HepG2 (cell line): ENCODE results near the gene PXMP4. TPM values are rescaled to one million over a fixed set of nuclear protein-coding genes. Genes with fewer than 3 reads are reported as not detected.

ENCODE experiments used
- BCL6 ChIP-seq: IDR thresholded peaks from 2 replicates; pipeline ENCODE4 v1.6.1; 2016; ENCODE audit warnings: missing genetic modification reagents, missing compliant biosample characterization
- BRCA1 ChIP-seq: sonication (generic); formaldehyde crosslinking; IDR thresholded peaks from 2 replicates; pipeline ENCODE4 v1.4.0; 2020; ENCODE audit warnings: missing genetic modification reagents
- CEBPB ChIP-seq: IDR thresholded peaks from 2 replicates; pipeline ENCODE4 v1.6.1; 2011; ENCODE audit warnings: low read depth, low read length, improper control_type of control experiment, borderline replicate concordance
- E2F5 ChIP-seq: sonication (generic); formaldehyde crosslinking; conservative IDR thresholded peaks from 2 replicates; pipeline ENCODE4 v1.4.0; 2020; ENCODE audit warnings: missing genetic modification reagents
- GPBP1L1 ChIP-seq: sonication (generic); formaldehyde crosslinking; IDR thresholded peaks from 2 replicates; pipeline ENCODE4 v1.5.0; 2020; ENCODE audit warnings: mild to moderate bottlenecking, missing genetic modification reagents
- JUND ChIP-seq: sonication (generic); formaldehyde crosslinking; IDR thresholded peaks from 2 replicates; pipeline ENCODE4 v1.8.0; 2022; ENCODE audit warnings: mild to moderate bottlenecking, missing genetic modification reagents
- NFIC ChIP-seq: IDR thresholded peaks from 2 replicates; pipeline ENCODE4 v1.6.1; 2012; ENCODE audit warnings: mild to moderate bottlenecking, low read length, inconsistent platforms
- PRPF4 ChIP-seq: fragments of 200-400 bp; formaldehyde crosslinking; IDR thresholded peaks from 2 replicates; pipeline ENCODE4 v1.6.1; 2016; ENCODE audit warnings: low read length, low read depth; ENCODE audit not compliant: poor library complexity, severe bottlenecking
- RARA ChIP-seq: IDR thresholded peaks from 2 replicates; pipeline ENCODE4 v1.6.1; 2016; ENCODE audit warnings: missing genetic modification reagents, missing compliant biosample characterization
- RBM39 ChIP-seq: fragments of 200-400 bp; formaldehyde crosslinking; IDR thresholded peaks from one replicate; pipeline ENCODE4 v1.6.1; 2018; ENCODE audit warnings: antibody characterized with exemption, mild to moderate bottlenecking, low read depth, low read length; ENCODE audit not compliant: poor library complexity, severe bottlenecking
- SIN3A ChIP-seq: IDR thresholded peaks from 2 replicates; pipeline ENCODE4 v1.6.1; 2011; ENCODE audit warnings: low read depth, mild to moderate bottlenecking, control low read depth, low read length, borderline replicate concordance
- STAT6 ChIP-seq: sonication (generic); formaldehyde crosslinking; IDR thresholded peaks from 2 replicates; pipeline ENCODE4 v1.4.0; 2020; ENCODE audit warnings: missing genetic modification reagents, mild to moderate bottlenecking, borderline replicate concordance
- TBX2 ChIP-seq: sonication (generic); formaldehyde crosslinking; IDR thresholded peaks from 2 replicates; pipeline ENCODE4 v1.5.0; 2020; ENCODE audit warnings: missing genetic modification reagents, mild to moderate bottlenecking, borderline replicate concordance
- ZBTB3 ChIP-seq: sonication (generic); formaldehyde crosslinking; IDR thresholded peaks from 2 replicates; pipeline ENCODE4 v1.4.0; 2020; ENCODE audit warnings: low read depth, mild to moderate bottlenecking, moderate library complexity, missing genetic modification reagents, borderline replicate concordance
- ZBTB38 ChIP-seq: sonication (generic); formaldehyde crosslinking; IDR thresholded peaks from 2 replicates; pipeline ENCODE4 v1.5.1; 2020; ENCODE audit warnings: mild to moderate bottlenecking, missing genetic modification reagents
- ZEB1 ChIP-seq: IDR thresholded peaks from 2 replicates; pipeline ENCODE4 v1.6.1; 2012; ENCODE audit warnings: mild to moderate bottlenecking, low read depth, inconsistent platforms; ENCODE audit not compliant: insufficient replicate concordance
- ZNF317 ChIP-seq: sonication (generic); formaldehyde crosslinking; IDR thresholded peaks from 2 replicates; pipeline ENCODE4 v1.5.0; 2020; ENCODE audit warnings: mild to moderate bottlenecking, missing genetic modification reagents
- ZNF883 ChIP-seq: sonication (generic); formaldehyde crosslinking; IDR thresholded peaks from 2 replicates; pipeline ENCODE4 v1.5.1; 2020; ENCODE audit warnings: mild to moderate bottlenecking, missing genetic modification reagents; ENCODE audit errors: not compliant biosample characterization
- polyA plus RNA-seq, 8 experiments: library from polyadenylated mRNA; depleted of rRNA in 3 of 8; stranded (reverse) in 7 of 8; unstranded in 1 of 8; fragments of >200 nt; fragmentation: Illumina TruSeq in 4 of 8; extraction: Trizol in 4 of 8; gene quantifications; 2 replicates each; pipeline versions ENCODE4 v1.2.1 to v1.2.3, GENCODE V29; 2011 to 2016; ENCODE audit warnings: low read depth in 4 of 8, missing spikeins in 1 of 8, mixed read lengths in 1 of 8; ENCODE audit not compliant: insufficient read depth in 1 of 8
- total RNA-seq, 5 experiments: library from RNA; depleted of rRNA; stranded (reverse); fragments of >200 nt; fragmentation: Illumina TruSeq; extraction: Trizol; gene quantifications; 2 replicates each; pipeline ENCODE4 v1.2.3, GENCODE V29; 2016; ENCODE audit warnings: low read depth in 1 of 5
- TF ChIP-seq, protein P1 (sequence below): sonication (generic); formaldehyde crosslinking; IDR thresholded peaks from 2 replicates; pipeline ENCODE4 v1.4.0; 2020; ENCODE audit warnings: missing genetic modification reagents
- TF ChIP-seq, protein P2 (sequence below): sonication (generic); formaldehyde crosslinking; IDR thresholded peaks from 2 replicates; pipeline ENCODE4 v1.8.0; 2022; ENCODE audit warnings: missing genetic modification reagents, mild to moderate bottlenecking, borderline replicate concordance

PXMP4 gene
- total and polyA plus RNA-seq, 2 of the 13 experiments (the other 11 are each of a cell fraction or from before 2014, with no cell fraction given): not detected

GRCh38 chr20:33702861-33703260, 17.2 kb downstream of the PXMP4 start (continued):
- TF ChIP-seq E2F5 (no peak), ZBTB38 (CRISPR knock-in tag) (peak; percentile 83), ZEB1 (no peak), ZBTB3 (CRISPR knock-in tag) (no peak), TBX2 (CRISPR knock-in tag) (peak; percentile 46; the same call in 1 of the 2 replicates), RARA (CRISPR knock-in tag) (peak; percentile 53; the same call in 1 of the 2 replicates), JUND (no peak), STAT6 (no peak), CEBPB (no peak), NFIC (no peak), BRCA1 (CRISPR knock-in tag) (no peak), BCL6 (CRISPR knock-in tag) (peak; percentile 97), ZNF317 (no peak), ZNF883 (CRISPR knock-in tag) (no peak), PRPF4 (no peak), RBM39 (no peak), GPBP1L1 (CRISPR knock-in tag) (no peak), SIN3A (no peak)
- TF ChIP-seq, protein P1, sequence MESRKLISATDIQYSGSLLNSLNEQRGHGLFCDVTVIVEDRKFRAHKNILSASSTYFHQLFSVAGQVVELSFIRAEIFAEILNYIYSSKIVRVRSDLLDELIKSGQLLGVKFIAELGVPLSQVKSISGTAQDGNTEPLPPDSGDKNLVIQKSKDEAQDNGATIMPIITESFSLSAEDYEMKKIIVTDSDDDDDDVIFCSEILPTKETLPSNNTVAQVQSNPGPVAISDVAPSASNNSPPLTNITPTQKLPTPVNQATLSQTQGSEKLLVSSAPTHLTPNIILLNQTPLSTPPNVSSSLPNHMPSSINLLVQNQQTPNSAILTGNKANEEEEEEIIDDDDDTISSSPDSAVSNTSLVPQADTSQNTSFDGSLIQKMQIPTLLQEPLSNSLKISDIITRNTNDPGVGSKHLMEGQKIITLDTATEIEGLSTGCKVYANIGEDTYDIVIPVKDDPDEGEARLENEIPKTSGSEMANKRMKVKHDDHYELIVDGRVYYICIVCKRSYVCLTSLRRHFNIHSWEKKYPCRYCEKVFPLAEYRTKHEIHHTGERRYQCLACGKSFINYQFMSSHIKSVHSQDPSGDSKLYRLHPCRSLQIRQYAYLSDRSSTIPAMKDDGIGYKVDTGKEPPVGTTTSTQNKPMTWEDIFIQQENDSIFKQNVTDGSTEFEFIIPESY (CRISPR knock-in tag): peak; percentile 92
- TF ChIP-seq, protein P2, sequence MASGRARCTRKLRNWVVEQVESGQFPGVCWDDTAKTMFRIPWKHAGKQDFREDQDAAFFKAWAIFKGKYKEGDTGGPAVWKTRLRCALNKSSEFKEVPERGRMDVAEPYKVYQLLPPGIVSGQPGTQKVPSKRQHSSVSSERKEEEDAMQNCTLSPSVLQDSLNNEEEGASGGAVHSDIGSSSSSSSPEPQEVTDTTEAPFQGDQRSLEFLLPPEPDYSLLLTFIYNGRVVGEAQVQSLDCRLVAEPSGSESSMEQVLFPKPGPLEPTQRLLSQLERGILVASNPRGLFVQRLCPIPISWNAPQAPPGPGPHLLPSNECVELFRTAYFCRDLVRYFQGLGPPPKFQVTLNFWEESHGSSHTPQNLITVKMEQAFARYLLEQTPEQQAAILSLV: 0 out of 2 replicates have a peak, but pooled peaks have one; percentile 5
